GM12801 (cell line): ENCODE data around the gene CRHR2.

Experiments used
- TF ChIP-seq, protein P1 (sequence below): IDR thresholded peaks from one replicate; pipeline ENCODE4 v1.5.1; 2011; ENCODE audit warnings: control low read depth; ENCODE audit not compliant: insufficient read length; ENCODE audit errors: extremely low read depth

The CRHR2 gene

DNA sequence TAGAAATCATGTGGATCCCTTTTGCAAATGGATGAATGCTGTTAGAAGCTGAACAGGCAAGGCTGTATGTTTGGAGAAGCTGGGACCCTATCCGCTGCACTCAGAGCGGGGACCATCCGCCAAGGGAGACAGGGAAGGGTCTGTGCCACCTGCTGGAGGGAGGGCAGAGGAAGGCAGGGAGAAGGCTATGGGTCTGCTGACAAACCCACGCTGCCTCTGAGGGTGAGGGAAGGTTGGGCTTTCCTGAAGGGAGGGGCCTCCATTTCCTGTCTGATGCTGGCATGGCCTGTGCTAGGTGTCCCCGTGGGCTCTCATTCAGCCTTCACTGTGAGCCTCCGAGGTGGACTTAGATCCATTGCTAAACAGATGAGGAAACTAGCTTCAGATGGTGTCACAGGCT, 5.3 kb upstream of the CRHR2 start:
- TF ChIP-seq, protein P1, sequence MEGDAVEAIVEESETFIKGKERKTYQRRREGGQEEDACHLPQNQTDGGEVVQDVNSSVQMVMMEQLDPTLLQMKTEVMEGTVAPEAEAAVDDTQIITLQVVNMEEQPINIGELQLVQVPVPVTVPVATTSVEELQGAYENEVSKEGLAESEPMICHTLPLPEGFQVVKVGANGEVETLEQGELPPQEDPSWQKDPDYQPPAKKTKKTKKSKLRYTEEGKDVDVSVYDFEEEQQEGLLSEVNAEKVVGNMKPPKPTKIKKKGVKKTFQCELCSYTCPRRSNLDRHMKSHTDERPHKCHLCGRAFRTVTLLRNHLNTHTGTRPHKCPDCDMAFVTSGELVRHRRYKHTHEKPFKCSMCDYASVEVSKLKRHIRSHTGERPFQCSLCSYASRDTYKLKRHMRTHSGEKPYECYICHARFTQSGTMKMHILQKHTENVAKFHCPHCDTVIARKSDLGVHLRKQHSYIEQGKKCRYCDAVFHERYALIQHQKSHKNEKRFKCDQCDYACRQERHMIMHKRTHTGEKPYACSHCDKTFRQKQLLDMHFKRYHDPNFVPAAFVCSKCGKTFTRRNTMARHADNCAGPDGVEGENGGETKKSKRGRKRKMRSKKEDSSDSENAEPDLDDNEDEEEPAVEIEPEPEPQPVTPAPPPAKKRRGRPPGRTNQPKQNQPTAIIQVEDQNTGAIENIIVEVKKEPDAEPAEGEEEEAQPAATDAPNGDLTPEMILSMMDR, result no peak

DNA sequence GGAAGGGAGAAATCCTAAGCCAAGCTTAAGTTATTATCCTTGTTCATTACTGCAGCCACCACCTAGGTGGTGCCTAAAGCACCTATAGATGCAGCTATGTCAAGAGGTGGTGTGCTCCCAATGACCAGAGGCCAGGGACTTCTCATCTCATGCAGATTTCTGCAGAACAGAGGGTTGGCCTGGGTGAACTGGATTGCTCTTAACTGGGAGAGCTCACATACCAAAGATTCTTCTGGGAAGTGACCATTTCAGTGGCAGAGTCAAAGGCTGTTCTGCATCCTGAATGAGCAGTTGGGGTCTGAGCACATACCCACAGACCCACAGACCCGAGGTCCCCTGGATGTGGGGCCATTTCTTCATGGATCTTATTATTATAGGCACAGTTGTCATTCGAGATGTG, 2.1 kb upstream of the CRHR2 start:
- TF ChIP-seq, protein P1, result no peak

DNA sequence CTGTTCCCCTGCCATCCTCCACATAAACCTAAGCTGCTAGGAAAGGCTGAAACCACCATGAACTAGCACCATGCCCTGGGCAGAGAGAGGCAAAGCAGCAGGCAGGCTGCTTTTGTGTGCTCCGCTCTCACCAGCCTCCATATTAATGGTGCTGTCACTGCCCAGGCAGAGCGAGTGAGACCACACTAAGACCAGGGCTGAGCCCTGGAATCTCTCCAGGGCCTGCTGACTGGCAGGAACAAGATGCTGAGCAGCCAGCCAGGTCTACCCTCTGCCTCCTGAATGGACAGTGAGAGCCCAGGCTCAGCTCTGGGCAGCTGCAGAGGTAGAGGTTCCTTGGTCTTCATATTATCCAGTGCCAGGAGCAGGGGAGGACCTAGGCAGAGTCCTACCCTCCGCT, 1.6 kb upstream of the CRHR2 start:
- TF ChIP-seq, protein P1, result no peak

DNA sequence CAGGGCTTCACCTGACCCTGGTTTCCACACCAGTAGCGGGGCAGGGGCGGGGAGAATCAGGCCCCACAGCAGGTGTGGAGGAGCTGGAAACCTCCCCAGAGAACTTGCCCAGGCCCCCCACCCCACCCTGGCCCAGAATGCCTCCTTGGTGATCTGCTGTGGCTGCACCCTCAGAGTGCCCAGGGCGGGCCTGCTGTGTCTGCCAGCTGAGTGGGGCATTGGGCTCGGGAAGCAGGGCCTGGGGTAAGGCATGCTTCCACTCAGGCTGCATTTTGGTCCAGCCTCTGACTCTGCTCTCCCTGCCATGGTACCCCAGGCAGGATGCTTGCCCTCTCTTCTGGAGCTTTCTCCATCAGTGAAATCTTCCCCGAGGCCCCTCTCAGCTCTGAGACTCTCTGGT, 1.1 kb upstream of the CRHR2 start:
- TF ChIP-seq, protein P1, result no peak

DNA sequence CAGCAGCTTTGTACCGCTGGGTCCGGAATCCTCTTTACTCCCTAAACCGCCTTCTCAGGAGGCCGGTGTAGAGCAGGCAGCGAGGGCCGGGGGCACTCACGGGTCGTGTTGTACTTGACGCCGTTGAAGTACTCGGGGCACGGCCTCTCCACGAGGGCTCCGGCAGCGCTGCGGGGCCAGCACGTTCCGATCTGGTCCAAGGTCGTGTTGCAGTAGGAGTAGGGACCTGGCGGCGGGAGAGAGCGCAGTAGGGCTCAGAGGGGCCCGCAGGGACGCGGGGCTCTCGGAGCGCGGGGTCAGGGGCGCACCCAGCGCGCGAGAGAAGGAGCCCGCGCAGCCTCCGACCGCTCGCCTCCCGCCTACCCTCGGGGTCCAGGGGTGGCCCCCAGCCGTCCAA, 443 bp downstream of the CRHR2 start:
- TF ChIP-seq, protein P1, result no peak

DNA sequence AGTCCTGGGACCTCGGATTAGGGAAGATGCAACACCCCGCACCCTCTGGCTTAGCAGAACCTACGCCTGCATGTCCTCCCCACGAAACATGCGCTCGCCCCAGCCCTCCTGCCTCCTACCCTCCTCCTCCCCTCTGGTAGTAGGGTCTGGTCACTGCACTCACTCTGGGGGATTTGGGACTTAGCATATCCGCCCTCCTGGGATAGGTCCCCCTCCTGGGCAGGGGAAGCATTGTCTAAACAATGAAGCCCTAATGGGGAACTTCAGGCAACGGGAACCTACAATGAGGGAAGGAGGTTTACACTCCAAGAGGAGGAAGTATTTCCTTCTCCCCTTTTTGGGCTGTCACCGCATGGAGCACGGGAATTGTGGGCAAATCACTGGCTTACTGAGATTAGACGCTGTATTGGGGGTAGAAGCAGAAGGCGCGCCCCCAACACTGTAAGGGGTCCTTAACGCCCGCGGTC, 892 bp downstream of the CRHR2 start:
- TF ChIP-seq, protein P1, result no peak

DNA sequence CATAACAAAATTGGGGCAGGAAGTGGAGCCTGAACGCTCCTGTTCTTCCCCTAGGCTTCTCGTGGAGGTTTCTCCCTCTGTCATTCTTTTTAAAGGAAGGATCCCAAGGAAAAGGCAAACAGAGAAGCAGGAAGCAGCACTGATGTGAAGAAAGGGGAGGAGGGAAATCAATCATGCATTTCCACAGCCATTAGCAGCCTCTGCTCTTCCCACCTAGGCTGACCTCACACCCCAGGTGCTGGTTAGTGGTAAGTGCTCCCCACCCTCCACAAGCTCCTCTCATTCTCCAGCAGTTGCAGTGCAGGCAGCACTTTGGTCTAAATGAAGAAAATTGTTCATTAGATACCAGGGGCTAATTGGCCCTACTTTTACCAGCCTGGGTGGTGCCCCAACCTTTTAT, 2.6 kb downstream of the CRHR2 start:
- TF ChIP-seq, protein P1, result no peak

DNA sequence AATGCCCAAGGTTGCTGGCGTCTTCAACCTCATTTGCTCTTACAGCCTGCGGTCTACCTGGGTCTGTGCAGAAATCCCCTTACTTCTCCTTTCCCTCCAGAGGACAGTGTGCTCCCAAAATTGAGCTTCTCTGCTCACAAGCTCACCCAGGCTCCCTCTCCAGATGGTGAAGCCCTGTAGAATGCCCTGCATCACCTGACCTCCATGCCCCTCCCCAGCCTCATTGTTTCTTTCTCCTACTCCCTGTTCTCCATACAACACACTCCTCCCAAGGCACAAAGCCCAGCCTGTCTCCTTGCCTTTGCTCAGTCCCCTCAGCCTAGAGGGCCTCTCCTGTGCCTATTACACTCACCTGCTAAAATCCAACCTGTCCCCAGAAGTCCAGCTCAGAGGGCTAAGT, 3.5 kb downstream of the CRHR2 start:
- TF ChIP-seq, protein P1, result no peak
